Gastrocnemius medialis (tissue), 4 donors: ENCODE results near the gene SPINDOC. TPM values are rescaled to one million over a fixed set of nuclear protein-coding genes. Genes with fewer than 3 reads are reported as not detected.
"Not testable (repeated sequence)": the region's sequence is repeated elsewhere in the genome, so short reads cannot be mapped to it uniquely, and the experiment has no call there.

Experiments
- ATAC-seq, 2 donors: fragments of 150-250 bp; one replicate each; pipeline ENCODE4 v1.9.1; 2016
- DNase-seq, 2 donors: peaks; one replicate each; pipeline ENCODE4 v3.0.0-alpha.2; 2019
- H3K27ac ChIP-seq, 4 donors: fragments of 200-600 bp; sonication (generic); 1 replicate in 1 of 4; 2 replicates in 3 of 4; pipeline ENCODE4 v1.5.1; 2016 to 2018; ENCODE audit warnings: mild to moderate bottlenecking in 2 of 4, moderate library complexity in 1 of 4
- H3K27me3 ChIP-seq, 3 donors: fragments of 200-600 bp; sonication (generic) in 2 of 3; 1 replicate in 1 of 3; 2 replicates in 2 of 3; pipeline versions ENCODE4 v1.5.1 to v1.6.0; 2016 to 2019; ENCODE audit warnings: mild to moderate bottlenecking in 1 of 3, moderate library complexity in 1 of 3
- H3K36me3 ChIP-seq, 2 donors: fragments of 200-600 bp; sonication (generic) in 1 of 2; one replicate each; pipeline ENCODE4 v1.5.1; 2017 to 2018
- H3K4me1 ChIP-seq, 2 donors: fragments of 200-600 bp; sonication (generic) in 1 of 2; one replicate each; pipeline ENCODE4 v1.5.1; 2016 to 2017; ENCODE audit warnings: mild to moderate bottlenecking in 2 of 2
- H3K4me3 ChIP-seq, 4 donors: fragments of 200-600 bp; sonication (generic) in 3 of 4; 1 replicate in 1 of 4; 2 replicates in 3 of 4; pipeline ENCODE4 v1.5.1; 2016 to 2019; ENCODE audit warnings: mild to moderate bottlenecking in 2 of 4
- H3K9me3 ChIP-seq, 3 donors: fragments of 200-600 bp; sonication (generic) in 2 of 3; 1 replicate in 1 of 3; 2 replicates in 2 of 3; pipeline ENCODE4 v1.5.1; 2016 to 2019
- POLR2A ChIP-seq, 2 donors: fragments of 450-650 bp; IDR thresholded peaks; one replicate each; pipeline ENCODE4 v1.6.1; 2017; ENCODE audit warnings: antibody characterized with exemption in 2 of 2, mild to moderate bottlenecking in 2 of 2, moderate library complexity in 2 of 2
- in situ Hi-C, 4 donors: fragments of 200-750 bp; cut with MboI; loops; one replicate each; pipeline versions ENCODE4 v1.15.0 to v1.8.0; 2017; ENCODE audit warnings: low sequenced_read_pairs in 4 of 4
- intact Hi-C: fragments of 100-400 bp; cut with DNase I; formaldehyde crosslinking; loops from one replicate; pipeline ENCODE4 v1.15.1; 2023; ENCODE audit warnings: low total_unique reads
- total RNA-seq, 4 donors: library from RNA; depleted of rRNA; stranded (reverse); fragments of >200 nt; gene quantifications; one replicate each; pipeline versions ENCODE4 v1.1.0 to v1.2.3, GENCODE V29; 2016
- TF ChIP-seq, protein P1 (sequence below), 5 experiments: fragments of 450-650 bp in 3 of 5; fragments of 200-600 bp in 2 of 5; sonication (generic) in 2 of 5; IDR thresholded peaks in 4 of 5; conservative IDR thresholded peaks in 1 of 5; 1 replicate in 4 of 5; 2 replicates in 1 of 5; pipeline ENCODE4 v1.5.1; 2016 to 2019; ENCODE audit warnings: antibody characterized with exemption in 5 of 5, mild to moderate bottlenecking in 3 of 5, moderate library complexity in 3 of 5

SPINDOC gene
- total RNA-seq, 4 donors from 2014 or later = 2.7 to 6.3 (median 3.5) TPM

DNA sequence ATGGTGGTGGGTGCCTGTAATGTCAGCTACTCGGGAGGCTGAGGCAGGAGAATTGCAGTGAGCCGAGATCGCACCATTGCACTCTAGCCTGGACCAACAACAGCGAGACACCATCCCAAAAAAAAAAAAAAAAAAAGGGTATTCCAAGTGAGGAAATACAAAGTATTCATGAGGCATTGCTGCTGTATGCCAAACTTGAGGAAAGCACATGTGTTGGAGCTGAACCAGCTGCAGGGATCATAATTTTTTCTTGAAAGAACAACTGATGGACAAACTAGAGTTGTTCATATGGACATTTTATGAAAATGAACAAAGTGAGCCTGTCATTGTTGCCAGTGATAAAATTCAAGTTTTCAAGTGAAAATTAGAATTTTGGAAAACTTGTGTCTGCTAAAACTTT lies 41.4 kb downstream of the SPINDOC start:
- no peak for TF ChIP-seq POLR2A (IDR thresholded peaks at IDR 0.05)
- TF ChIP-seq, protein P1, sequence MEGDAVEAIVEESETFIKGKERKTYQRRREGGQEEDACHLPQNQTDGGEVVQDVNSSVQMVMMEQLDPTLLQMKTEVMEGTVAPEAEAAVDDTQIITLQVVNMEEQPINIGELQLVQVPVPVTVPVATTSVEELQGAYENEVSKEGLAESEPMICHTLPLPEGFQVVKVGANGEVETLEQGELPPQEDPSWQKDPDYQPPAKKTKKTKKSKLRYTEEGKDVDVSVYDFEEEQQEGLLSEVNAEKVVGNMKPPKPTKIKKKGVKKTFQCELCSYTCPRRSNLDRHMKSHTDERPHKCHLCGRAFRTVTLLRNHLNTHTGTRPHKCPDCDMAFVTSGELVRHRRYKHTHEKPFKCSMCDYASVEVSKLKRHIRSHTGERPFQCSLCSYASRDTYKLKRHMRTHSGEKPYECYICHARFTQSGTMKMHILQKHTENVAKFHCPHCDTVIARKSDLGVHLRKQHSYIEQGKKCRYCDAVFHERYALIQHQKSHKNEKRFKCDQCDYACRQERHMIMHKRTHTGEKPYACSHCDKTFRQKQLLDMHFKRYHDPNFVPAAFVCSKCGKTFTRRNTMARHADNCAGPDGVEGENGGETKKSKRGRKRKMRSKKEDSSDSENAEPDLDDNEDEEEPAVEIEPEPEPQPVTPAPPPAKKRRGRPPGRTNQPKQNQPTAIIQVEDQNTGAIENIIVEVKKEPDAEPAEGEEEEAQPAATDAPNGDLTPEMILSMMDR (IDR thresholded peaks at IDR 0.05 in 4 of 5, conservative IDR thresholded peaks at IDR 0.05 in 1 of 5) = no peak
- in situ Hi-C loops = no loop called here
- no peaks in the 10 kb centered on the region for H3K9me3 ChIP-seq
- peaks cover 20% of the 10 kb centered on the region in 2 donors for H3K4me1 ChIP-seq
- H3K4me3 ChIP-seq = no peak overlapping the region
- H3K36me3 ChIP-seq = no peaks in the 10 kb centered on the region
- no peaks in the 10 kb centered on the region for H3K27me3 ChIP-seq
- intact Hi-C loops = no loop called here
- DNase-seq = no peak
- H3K27ac ChIP-seq = no peak overlapping the region
- ATAC-seq = no peak

DNA sequence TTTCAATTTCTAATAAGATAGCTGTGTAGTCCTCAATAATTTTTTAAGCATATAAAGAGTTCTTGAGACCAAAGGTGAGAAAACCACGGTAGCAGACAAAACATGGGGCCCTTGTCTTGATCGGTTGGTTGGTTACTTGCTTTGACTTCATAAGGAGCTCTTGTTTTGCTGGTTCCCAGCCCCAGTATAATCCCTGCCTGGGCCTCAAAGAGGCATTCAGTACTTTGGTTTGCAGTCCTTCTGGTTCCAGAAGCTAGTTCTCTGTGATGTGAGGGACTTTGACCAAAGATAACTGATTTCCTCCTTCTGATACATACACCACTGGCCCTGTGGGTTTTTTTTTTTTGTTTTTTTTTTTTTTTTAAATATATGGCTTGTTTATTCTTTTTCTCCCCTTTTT lies 42.7 kb downstream of the SPINDOC start:
- H3K4me1 ChIP-seq = peaks cover 20% of the 10 kb centered on the region in 2 donors
- H3K9me3 ChIP-seq = no peaks in the 10 kb centered on the region
- TF ChIP-seq, protein P1 (IDR thresholded peaks at IDR 0.05 in 4 of 5, conservative IDR thresholded peaks at IDR 0.05 in 1 of 5) = no peak
- TF ChIP-seq POLR2A (IDR thresholded peaks at IDR 0.05) = no peak
- in situ Hi-C loops (no loop called here), intact Hi-C loops (no loop called here)
- no peaks in the 10 kb centered on the region for H3K36me3 ChIP-seq
- H3K27me3 ChIP-seq = no peaks in the 10 kb centered on the region
- H3K27ac ChIP-seq = no peak overlapping the region
- ATAC-seq = no peak
- DNase-seq = no peak
- no peak overlapping the region for H3K4me3 ChIP-seq

DNA sequence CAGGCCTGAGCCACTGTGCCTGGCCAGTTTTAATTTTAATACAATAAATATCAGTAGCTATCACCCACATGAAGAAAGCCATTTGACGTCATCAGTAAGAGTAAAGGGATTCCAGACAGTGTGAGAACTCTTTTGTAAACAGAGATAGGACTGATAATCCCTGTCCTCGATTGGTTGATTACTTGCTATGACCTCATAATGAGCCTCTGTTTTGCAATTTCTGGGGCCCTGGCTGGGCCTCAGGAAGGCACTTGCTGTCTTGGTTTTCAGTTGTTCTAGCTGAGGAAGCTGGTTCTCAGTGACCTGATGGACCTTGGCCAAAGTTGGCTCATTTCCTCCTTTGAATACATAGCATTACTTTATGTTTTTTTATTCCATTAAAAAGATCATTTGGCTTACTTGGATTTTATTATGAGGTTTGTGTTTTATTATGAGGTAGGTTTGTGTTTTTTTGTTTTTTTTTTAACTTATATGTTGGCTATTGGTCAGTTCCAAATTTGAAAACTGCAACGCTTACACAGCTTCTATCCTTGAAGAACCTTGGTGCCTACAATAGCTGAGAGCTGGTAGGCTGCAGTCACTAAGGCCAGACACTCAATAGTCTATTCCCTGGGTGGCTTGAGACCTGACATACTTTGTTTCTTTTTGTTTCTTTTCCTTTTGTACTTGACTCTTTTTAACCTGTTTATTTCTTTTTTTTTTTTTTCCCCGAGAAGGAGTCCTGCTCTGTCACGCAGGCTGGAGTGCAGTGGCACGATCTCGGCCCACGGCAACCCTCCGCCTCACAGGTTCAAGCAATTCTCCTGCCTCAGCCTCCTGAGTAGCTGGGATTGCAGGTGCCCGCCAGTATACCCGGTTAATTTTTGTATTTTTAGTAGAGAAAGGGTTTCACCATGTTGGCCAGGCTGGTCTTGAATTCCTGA lies 45.6 kb downstream of the SPINDOC start:
- no peak for TF ChIP-seq POLR2A (IDR thresholded peaks at IDR 0.05)
- TF ChIP-seq, protein P1 (IDR thresholded peaks at IDR 0.05 in 4 of 5, conservative IDR thresholded peaks at IDR 0.05 in 1 of 5) = no peak
- intact Hi-C loops = no loop called here
- peak; percentile 63 to 89 for ATAC-seq
- no peak overlapping the region for H3K4me3 ChIP-seq
- H3K27ac ChIP-seq = peak overlapping the region; percentile 22 to 80 (median 62)
- H3K36me3 ChIP-seq = peaks cover 0 to 8% of the 10 kb centered on the region in 2 donors
- H3K9me3 ChIP-seq = no peaks in the 10 kb centered on the region
- H3K4me1 ChIP-seq = peaks cover 15 to 20% of the 10 kb centered on the region in 2 donors
- DNase-seq = peak in 1 of 2 donors; percentile 59
- no peaks in the 10 kb centered on the region for H3K27me3 ChIP-seq
- in situ Hi-C loops = no loop called here

DNA sequence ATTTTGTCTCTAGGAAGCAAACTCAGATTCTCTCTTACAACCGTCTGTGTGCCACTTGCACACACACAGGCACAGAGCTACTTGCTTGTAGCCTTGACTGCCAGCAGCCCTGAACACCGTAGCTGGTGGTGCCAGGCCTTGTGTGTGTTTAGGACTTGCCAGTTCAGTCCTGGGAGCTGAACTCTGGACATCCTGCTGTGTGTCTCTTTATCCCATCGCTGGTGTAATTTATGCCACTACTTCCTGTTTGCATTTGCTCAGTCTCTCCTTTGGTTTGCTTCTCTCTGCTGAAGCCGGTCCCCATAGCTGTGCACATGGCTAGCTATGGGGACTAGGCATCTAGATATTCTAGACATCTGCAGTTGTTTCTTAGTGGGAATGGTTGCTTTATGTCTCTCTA lies 49.7 kb downstream of the SPINDOC start:
- Histone ChIP-seq H3K4me1 (peaks cover 23 to 24% of the 10 kb centered on the region in 2 donors), H3K27me3 (no peaks in the 10 kb centered on the region), H3K4me3 (no peak overlapping the region), H3K27ac (no peak overlapping the region), H3K36me3 (peaks cover 0 to 8% of the 10 kb centered on the region in 2 donors), H3K9me3 (no peaks in the 10 kb centered on the region)
- in situ Hi-C loops = no loop called here
- ATAC-seq (no peak), DNase-seq (no peak)
- intact Hi-C loops = no loop called here
- no peak for TF ChIP-seq POLR2A (IDR thresholded peaks at IDR 0.05)
- TF ChIP-seq, protein P1 (IDR thresholded peaks at IDR 0.05 in 4 of 5, conservative IDR thresholded peaks at IDR 0.05 in 1 of 5) = no peak

DNA sequence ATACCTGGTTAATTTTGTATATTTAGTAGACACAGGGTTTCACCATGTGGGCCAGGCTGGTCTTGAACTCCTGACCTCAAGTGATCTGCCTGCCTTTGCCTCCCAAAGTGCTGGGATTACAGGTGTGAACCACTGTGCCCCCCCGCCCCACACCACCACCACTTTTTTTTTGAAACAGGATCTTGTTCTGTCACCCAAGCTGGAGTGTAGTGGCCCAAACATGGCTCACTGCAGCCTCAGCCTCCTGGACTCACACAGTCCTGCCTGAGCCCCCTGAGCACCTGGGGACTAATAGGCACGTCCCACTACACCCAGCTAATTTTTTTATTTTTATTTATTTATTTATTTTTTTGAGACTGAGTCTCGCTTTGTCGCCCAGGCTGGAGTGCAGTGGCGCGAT lies 50.4 kb downstream of the SPINDOC start:
- H3K9me3 ChIP-seq, in situ Hi-C loops, ATAC-seq, H3K27me3 ChIP-seq, H3K4me3 ChIP-seq, H3K36me3 ChIP-seq, H3K27ac ChIP-seq, intact Hi-C loops, DNase-seq: not testable (repeated sequence)
- H3K4me1 ChIP-seq = peaks cover 22 to 23% of the 10 kb centered on the region in 2 donors
